Measurements from ENCODE around the gene MTERF4.

DNA sequence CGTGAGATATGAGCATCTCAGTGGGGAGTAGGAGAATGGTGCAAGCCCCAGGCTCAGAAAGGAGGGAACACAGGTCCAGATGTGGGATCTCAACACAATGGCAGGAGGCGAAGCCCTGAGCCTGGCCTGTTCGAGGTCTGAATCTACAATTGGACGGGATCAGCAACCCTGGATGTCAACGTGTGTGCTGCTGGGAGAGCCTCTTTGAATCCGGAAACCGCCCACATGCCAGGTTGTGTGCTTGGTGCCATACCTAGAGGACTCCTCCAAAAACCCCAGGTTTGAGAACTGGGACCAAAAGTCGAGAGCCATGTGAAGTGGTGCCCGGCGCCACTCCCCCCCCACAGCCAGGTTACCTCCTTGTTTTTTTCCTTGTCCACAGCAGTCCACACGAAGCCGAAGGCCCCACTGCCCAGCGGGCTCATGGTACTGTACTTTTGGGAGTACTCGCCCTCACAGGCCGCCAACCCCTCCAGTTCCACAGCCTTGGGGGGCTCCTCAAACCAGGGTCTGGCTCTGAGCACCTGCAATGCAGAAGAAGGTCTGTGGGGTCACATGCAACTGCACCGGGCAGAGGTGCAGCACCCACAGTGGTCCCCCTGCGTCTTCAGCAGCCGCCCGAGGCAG is 20.4 kb upstream of the MTERF4 start:
- TF ChIP-seq, protein P1, sequence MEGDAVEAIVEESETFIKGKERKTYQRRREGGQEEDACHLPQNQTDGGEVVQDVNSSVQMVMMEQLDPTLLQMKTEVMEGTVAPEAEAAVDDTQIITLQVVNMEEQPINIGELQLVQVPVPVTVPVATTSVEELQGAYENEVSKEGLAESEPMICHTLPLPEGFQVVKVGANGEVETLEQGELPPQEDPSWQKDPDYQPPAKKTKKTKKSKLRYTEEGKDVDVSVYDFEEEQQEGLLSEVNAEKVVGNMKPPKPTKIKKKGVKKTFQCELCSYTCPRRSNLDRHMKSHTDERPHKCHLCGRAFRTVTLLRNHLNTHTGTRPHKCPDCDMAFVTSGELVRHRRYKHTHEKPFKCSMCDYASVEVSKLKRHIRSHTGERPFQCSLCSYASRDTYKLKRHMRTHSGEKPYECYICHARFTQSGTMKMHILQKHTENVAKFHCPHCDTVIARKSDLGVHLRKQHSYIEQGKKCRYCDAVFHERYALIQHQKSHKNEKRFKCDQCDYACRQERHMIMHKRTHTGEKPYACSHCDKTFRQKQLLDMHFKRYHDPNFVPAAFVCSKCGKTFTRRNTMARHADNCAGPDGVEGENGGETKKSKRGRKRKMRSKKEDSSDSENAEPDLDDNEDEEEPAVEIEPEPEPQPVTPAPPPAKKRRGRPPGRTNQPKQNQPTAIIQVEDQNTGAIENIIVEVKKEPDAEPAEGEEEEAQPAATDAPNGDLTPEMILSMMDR (conservative IDR thresholded peaks at IDR 0.05; ENCODE audit: low read length), result no peak
- TF ChIP-seq EZH2phosphoT487 (IDR thresholded peaks at IDR 0.05; ENCODE audit: borderline replicate concordance), result no peak
